Measurements from ENCODE around the gene ZNF845. TPM values are rescaled to one million over a fixed set of nuclear protein-coding genes. Genes with fewer than 3 reads are reported as not detected.

The ZNF845 gene
- total RNA-seq, 4 donors from 2014 or later: 6.2 to 10.5 (median 8.8) TPM

DNA sequence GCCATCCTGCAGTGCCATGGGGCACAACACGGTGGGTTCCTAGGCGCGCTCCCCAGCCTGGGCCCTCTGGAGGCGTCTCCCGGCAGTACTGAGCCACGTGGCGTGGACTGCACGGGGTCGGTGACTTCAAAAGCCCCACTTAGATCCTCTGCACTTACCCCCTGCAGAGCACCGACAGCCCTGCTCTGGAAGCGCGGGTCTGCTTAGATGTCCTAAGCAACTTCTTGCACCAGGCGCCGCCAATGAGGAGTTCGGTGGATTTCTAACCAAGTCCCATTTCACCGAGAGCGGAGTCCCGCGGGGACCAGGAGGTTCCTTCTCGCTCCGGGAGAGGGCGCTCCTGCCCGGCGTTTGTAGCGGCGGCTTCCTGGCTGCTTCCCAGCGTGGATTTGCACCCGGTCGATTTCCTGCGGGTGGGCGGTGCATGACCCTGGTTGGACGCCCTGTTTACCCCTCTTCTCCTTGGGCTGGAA is 25.2 kb upstream of the ZNF845 start:
- TF ChIP-seq, protein P1, sequence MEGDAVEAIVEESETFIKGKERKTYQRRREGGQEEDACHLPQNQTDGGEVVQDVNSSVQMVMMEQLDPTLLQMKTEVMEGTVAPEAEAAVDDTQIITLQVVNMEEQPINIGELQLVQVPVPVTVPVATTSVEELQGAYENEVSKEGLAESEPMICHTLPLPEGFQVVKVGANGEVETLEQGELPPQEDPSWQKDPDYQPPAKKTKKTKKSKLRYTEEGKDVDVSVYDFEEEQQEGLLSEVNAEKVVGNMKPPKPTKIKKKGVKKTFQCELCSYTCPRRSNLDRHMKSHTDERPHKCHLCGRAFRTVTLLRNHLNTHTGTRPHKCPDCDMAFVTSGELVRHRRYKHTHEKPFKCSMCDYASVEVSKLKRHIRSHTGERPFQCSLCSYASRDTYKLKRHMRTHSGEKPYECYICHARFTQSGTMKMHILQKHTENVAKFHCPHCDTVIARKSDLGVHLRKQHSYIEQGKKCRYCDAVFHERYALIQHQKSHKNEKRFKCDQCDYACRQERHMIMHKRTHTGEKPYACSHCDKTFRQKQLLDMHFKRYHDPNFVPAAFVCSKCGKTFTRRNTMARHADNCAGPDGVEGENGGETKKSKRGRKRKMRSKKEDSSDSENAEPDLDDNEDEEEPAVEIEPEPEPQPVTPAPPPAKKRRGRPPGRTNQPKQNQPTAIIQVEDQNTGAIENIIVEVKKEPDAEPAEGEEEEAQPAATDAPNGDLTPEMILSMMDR (IDR thresholded peaks at IDR 0.05): peak in 5 of 6 experiments; percentile 25 to 58 (median 43)
- no peak for TF ChIP-seq POLR2A (IDR thresholded peaks at IDR 0.05)
- WGBS, 2 donors: 5 to 10% methylated on average over 22 to 25 of the region's 32 CpGs
- peaks cover 0 to 5% of the 10 kb centered on the region in 2 donors for H3K4me1 ChIP-seq
- H3K9me3 ChIP-seq: no peaks in the 10 kb centered on the region
- DNase-seq: peak; percentile 29 to 44
- H3K4me3 ChIP-seq (replicated peaks in 1 of 3): no peak overlapping the region
- no peaks in the 10 kb centered on the region for H3K36me3 ChIP-seq
- no peak overlapping the region for H3K27ac ChIP-seq
- intact Hi-C loops (cut with DNase I): no loop called here
- H3K27me3 ChIP-seq: peaks cover 6% of the 10 kb centered on the region

DNA sequence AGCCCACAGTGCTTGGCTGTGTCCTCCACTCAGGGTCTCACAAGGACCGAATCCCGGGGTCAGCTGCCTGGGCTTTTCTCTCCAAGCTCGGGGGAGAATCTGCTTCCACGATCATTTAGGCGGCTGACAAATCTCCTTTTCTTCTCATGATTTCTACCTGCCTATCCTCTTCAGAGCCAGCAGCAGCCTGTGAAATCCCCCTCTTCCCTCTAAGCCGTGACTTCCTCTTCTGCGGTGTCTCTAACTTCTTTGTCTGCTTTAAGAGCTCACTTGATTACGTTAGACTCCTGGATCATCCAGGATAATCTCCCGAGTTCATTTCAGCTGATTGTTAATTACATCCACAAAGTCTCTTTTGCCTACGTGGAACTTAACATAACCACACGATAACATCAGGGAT is 22.5 kb upstream of the ZNF845 start:
- Histone ChIP-seq H3K36me3 (no peaks in the 10 kb centered on the region), H3K27ac (no peak overlapping the region), H3K4me3 (replicated peaks in 1 of 3) (no peak overlapping the region), H3K4me1 (peaks cover 0 to 5% of the 10 kb centered on the region in 2 donors), H3K27me3 (peaks cover 6% of the 10 kb centered on the region), H3K9me3 (no peaks in the 10 kb centered on the region)
- intact Hi-C loops (cut with DNase I): no loop called here
- TF ChIP-seq POLR2A (IDR thresholded peaks at IDR 0.05): no peak
- TF ChIP-seq, protein P1 (IDR thresholded peaks at IDR 0.05): no peak
- 18 to 30% methylated on average over 11 of the region's 11 CpGs for WGBS, 2 donors
- DNase-seq: no peak

DNA sequence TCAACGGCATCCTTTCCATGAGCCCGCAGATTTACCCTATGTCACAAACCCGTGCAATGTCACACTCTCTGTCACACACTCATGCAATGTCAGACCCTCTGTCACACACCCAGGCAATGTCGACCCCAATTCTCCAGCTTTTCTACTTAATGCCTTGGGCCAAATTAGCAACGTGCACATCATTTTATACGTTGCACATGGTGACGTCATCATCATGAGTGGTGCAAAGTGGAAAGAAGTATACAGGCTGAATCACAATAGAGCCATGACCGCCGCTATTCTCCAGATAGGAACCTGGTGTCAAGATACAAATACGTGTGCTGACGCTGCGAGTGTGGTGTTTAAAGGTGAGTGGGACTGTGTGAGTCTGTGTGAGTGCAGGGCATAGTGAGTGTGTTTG is 21.7 kb upstream of the ZNF845 start:
- DNase-seq: no peak
- intact Hi-C loops (cut with DNase I): no loop called here
- TF ChIP-seq, protein P1 (IDR thresholded peaks at IDR 0.05): no peak
- no peak for TF ChIP-seq POLR2A (IDR thresholded peaks at IDR 0.05)
- H3K4me1 ChIP-seq: peaks cover 0 to 5% of the 10 kb centered on the region in 2 donors
- H3K27me3 ChIP-seq: peaks cover 5% of the 10 kb centered on the region
- H3K27ac ChIP-seq: no peak overlapping the region
- H3K36me3 ChIP-seq: no peaks in the 10 kb centered on the region
- H3K9me3 ChIP-seq: no peaks in the 10 kb centered on the region
- no peak overlapping the region for H3K4me3 ChIP-seq (replicated peaks in 1 of 3)
- WGBS, 2 donors: 56 to 68% methylated on average over 12 of the region's 12 CpGs

DNA sequence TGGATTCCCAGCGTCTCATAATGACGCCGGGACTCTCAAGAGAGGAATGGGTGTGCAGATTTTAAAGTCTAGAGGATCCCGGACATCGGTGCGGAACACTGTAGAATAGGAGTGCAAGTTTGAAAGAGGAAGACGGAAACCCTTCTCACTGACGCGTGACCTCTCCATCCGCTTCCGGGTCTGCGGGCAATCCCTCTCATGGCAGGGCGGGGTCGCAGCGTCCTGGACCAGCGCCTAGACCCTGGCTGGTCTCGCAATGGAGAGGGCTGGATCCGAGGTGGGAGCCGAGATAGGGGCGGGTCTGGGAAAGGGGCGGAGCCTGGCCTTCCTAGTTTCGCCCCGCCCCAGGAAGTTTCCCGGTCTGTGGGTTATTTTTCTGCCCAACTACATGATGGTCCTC is 4.6 kb upstream of the ZNF845 start:
- Histone ChIP-seq H3K27me3 (no peaks in the 10 kb centered on the region), H3K27ac (no peak overlapping the region), H3K36me3 (no peaks in the 10 kb centered on the region), H3K9me3 (no peaks in the 10 kb centered on the region), H3K4me3 (replicated peaks in 1 of 3) (no peak overlapping the region), H3K4me1 (no peaks in the 10 kb centered on the region)
- no peak for TF ChIP-seq POLR2A (IDR thresholded peaks at IDR 0.05)
- TF ChIP-seq, protein P1 (IDR thresholded peaks at IDR 0.05): no peak
- 14 to 27% methylated on average over 19 to 24 of the region's 24 CpGs for WGBS, 2 donors
- DNase-seq: peak; percentile 19 to 47
- intact Hi-C loops (cut with DNase I): no loop called here

DNA sequence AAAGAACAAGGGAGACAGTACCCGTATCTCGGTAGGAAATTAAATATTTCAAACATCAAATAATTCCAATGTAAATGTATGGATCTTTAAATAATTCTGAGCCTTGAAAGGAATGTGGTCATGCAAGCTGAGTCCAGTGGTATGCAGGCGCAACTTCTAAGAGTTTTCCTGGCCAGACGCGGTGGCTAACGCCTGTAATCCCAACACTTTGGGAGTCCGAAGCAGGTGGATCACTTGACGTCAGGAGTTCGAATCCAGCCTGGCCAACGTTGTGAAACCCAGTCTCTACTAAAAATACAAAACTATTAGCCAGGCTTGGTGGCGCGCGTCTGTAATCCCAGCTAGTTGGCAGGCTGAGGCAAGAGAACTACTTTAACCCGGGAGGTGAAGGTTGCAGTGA is 1.1 kb upstream of the ZNF845 start:
- no peak for TF ChIP-seq POLR2A (IDR thresholded peaks at IDR 0.05)
- TF ChIP-seq, protein P1 (IDR thresholded peaks at IDR 0.05): no peak
- 68 to 72% methylated on average over 14 of the region's 14 CpGs for WGBS, 2 donors
- Histone ChIP-seq H3K4me3 (replicated peaks in 1 of 3) (peak overlapping the region in 2 of 3 donors; percentile 36 to 44), H3K36me3 (no peaks in the 10 kb centered on the region), H3K9me3 (no peaks in the 10 kb centered on the region), H3K27ac (no peak overlapping the region), H3K27me3 (no peaks in the 10 kb centered on the region), H3K4me1 (peaks cover 0 to 6% of the 10 kb centered on the region in 2 donors)
- DNase-seq: no peak
- intact Hi-C loops (cut with DNase I): no loop called here

Data from thyroid gland (tissue), 4 donors.